SK-N-SH treated with all-trans-retinoic acid at 6 μM for 48 hours (cell line): Measurements from ENCODE around the gene TUBGCP2.

Experiments used
- ARNTL ChIP-seq: fragments of 450-650 bp; formaldehyde crosslinking; IDR thresholded peaks from 2 replicates; pipeline ENCODE4 v1.5.0; 2020; ENCODE audit warnings: low read depth, mild to moderate bottlenecking, moderate library complexity, borderline replicate concordance
- ESRRG ChIP-seq: fragments of 250-450 bp; sonication (Bioruptor Pico); IDR thresholded peaks from 2 replicates; pipeline ENCODE4 v1.6.1; 2021; ENCODE audit warnings: mild to moderate bottlenecking
- ISL1 ChIP-seq: fragments of 250-450 bp; sonication (Bioruptor Pico); IDR thresholded peaks from 2 replicates; pipeline ENCODE4 v2.1.2; 2022; ENCODE audit warnings: mild to moderate bottlenecking, moderate library complexity
- OSR1 ChIP-seq: fragments of 250-450 bp; sonication (Bioruptor Pico); IDR thresholded peaks from 2 replicates; pipeline ENCODE4 v1.8.0; 2022; ENCODE audit warnings: moderate library complexity, mild to moderate bottlenecking, inconsistent platforms
- ZFP3 ChIP-seq: fragments of 250-450 bp; sonication (Bioruptor Pico); IDR thresholded peaks from 2 replicates; pipeline ENCODE4 v1.5.0; 2020; ENCODE audit warnings: mild to moderate bottlenecking, moderate library complexity
- TF ChIP-seq, protein P1 (sequence below): fragments of 250-450 bp; sonication (Bioruptor Pico); IDR thresholded peaks from 2 replicates; pipeline ENCODE4 v1.5.1; 2020; ENCODE audit warnings: low read depth, mild to moderate bottlenecking, moderate library complexity

DNA sequence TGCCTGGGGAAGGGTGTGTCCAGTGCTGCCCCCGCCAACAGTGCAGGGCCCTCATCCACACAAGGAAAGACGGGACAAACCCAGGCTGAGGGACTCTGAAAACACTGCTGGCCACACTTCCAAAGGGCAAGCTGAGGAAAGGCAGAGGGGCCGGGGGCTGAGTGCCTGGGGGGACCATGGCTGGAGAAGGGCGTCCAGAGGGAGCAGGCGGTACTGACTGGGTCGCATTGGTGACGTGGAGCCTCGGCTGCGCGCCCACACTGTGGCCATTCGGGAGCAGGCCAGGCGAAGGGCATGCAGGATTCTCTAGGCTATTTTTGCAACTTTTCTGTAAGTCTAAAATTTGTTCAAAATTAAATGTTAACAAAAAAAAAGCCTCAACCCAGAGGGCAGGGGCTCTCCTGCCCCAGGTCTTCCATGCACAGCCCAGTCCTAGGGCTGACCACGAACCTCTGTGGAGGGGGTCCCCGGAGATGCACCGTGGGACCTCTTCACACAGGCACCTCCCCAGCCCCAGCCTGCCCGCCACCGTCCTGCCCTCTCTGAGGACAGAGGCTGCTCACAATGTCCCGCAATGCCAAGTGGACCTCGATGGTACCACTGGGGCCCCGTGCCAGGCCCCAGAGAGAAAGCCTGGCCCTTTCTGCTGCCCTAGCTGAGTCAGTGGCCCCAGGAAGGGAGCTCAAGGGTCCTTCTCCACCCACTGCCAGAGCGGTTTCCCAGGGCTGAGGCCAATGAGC, 42.4 kb downstream of the TUBGCP2 start:
- TF ChIP-seq ESRRG (CRISPR knock-in tag) = no peak
- no peak for TF ChIP-seq ARNTL (CRISPR knock-in tag)
- TF ChIP-seq, protein P1, sequence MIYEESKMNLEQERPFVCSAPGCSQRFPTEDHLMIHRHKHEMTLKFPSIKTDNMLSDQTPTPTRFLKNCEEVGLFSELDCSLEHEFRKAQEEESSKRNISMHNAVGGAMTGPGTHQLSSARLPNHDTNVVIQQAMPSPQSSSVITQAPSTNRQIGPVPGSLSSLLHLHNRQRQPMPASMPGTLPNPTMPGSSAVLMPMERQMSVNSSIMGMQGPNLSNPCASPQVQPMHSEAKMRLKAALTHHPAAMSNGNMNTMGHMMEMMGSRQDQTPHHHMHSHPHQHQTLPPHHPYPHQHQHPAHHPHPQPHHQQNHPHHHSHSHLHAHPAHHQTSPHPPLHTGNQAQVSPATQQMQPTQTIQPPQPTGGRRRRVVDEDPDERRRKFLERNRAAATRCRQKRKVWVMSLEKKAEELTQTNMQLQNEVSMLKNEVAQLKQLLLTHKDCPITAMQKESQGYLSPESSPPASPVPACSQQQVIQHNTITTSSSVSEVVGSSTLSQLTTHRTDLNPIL (CRISPR knock-in tag) = no peak
- TF ChIP-seq ISL1 (CRISPR knock-in tag) = no peak
- no peak for TF ChIP-seq ZFP3 (CRISPR knock-in tag)
- TF ChIP-seq OSR1 = no peak
